ENCODE data around the gene ATG5.
A peak's percentile ranks its signal among the peaks of the same experiment; 100 is the strongest.

ATG5 gene

GRCh38 chr6:106170030-106170791 lies 155.3 kb downstream of the ATG5 start:
- TF ChIP-seq EZH2phosphoT487 (IDR thresholded peaks at IDR 0.05; ENCODE audit: low read depth) (no peak), CTCF (IDR thresholded peaks at IDR 0.05; ENCODE audit: low read depth, low read length) (peak; percentile 35)

GRCh38 chr6:106169517-106169916 lies 156.0 kb downstream of the ATG5 start:
- H3K79me2 ChIP-seq (ENCODE audit: low read length): peaks cover 15% of the 10 kb centered on the region
- H3K9ac ChIP-seq (ENCODE audit: low read length): peak overlapping the region; percentile 94; the same call in 1 of the 2 replicates
- H3K27me3 ChIP-seq (ENCODE audit: low read depth, low read length): no peaks in the 10 kb centered on the region
- peak overlapping the region; percentile 80 for H3K4me3 ChIP-seq (ENCODE audit: low read length)
- H3K4me2 ChIP-seq (ENCODE audit: low read length): peak overlapping the region; percentile 91
- no peaks in the 10 kb centered on the region for H3K9me3 ChIP-seq (ENCODE audit: insufficient read depth, low read length)
- H3K4me1 ChIP-seq (ENCODE audit: low read length): peaks cover 72% of the 10 kb centered on the region
- no peaks in the 10 kb centered on the region for H4K20me1 ChIP-seq (ENCODE audit: insufficient read depth, low read length)
- TF ChIP-seq EZH2phosphoT487 (IDR thresholded peaks at IDR 0.05; ENCODE audit: low read depth) (no peak), CTCF (IDR thresholded peaks at IDR 0.05; ENCODE audit: low read depth, low read length) (no peak)
- H2AFZ ChIP-seq (ENCODE audit: low read depth, low read length): no peak overlapping the region
- H3K36me3 ChIP-seq (replicated peaks; ENCODE audit: low read depth, low read length): no peaks in the 10 kb centered on the region
- peak overlapping the region; percentile 100 for H3K27ac ChIP-seq (ENCODE audit: low read length)

More at GRCh38 chr6:106170030-106170791, 155.3 kb downstream of the ATG5 start:
- Histone ChIP-seq H3K9ac (ENCODE audit: low read length) (peak overlapping the region; percentile 24; the same call in 1 of the 2 replicates), H3K4me2 (ENCODE audit: low read length) (peak overlapping the region; percentile 91), H3K4me3 (ENCODE audit: low read length) (no peak overlapping the region), H2AFZ (ENCODE audit: low read depth, low read length) (no peak overlapping the region), H3K4me1 (ENCODE audit: low read length) (peaks cover 65% of the 10 kb centered on the region), H3K79me2 (ENCODE audit: low read length) (peaks cover 15% of the 10 kb centered on the region), H3K27ac (ENCODE audit: low read length) (peak overlapping the region; percentile 100), H4K20me1 (ENCODE audit: insufficient read depth, low read length) (no peaks in the 10 kb centered on the region), H3K9me3 (ENCODE audit: insufficient read depth, low read length) (no peaks in the 10 kb centered on the region), H3K27me3 (ENCODE audit: low read depth, low read length) (no peaks in the 10 kb centered on the region), H3K36me3 (replicated peaks; ENCODE audit: low read depth, low read length) (no peaks in the 10 kb centered on the region)

- Histone ChIP-seq H3K79me2 (ENCODE audit: low read length) (peaks cover 15% of the 10 kb centered on the region), H3K9ac (ENCODE audit: low read length) (peak overlapping the region; percentile 94), H3K9me3 (ENCODE audit: insufficient read depth, low read length) (no peaks in the 10 kb centered on the region), H3K4me2 (ENCODE audit: low read length) (peak overlapping the region; percentile 91), H3K27me3 (ENCODE audit: low read depth, low read length) (no peaks in the 10 kb centered on the region), H3K4me3 (ENCODE audit: low read length) (peak overlapping the region; percentile 80), H3K36me3 (replicated peaks; ENCODE audit: low read depth, low read length) (no peaks in the 10 kb centered on the region), H2AFZ (ENCODE audit: low read depth, low read length) (no peak overlapping the region), H4K20me1 (ENCODE audit: insufficient read depth, low read length) (no peaks in the 10 kb centered on the region), H3K27ac (ENCODE audit: low read length) (peak overlapping the region; percentile 100), H3K4me1 (ENCODE audit: low read length) (peaks cover 80% of the 10 kb centered on the region)
- no peak for TF ChIP-seq EZH2phosphoT487 (IDR thresholded peaks at IDR 0.05; ENCODE audit: low read depth)
- no peak for TF ChIP-seq CTCF (IDR thresholded peaks at IDR 0.05; ENCODE audit: low read depth, low read length)
Measured at GRCh38 chr6:106168097-106168888, 157.3 kb downstream of the ATG5 start.
